HFFc6 (cell line): ENCODE data around the gene ASTN2. TPM values are rescaled to one million over a fixed set of nuclear protein-coding genes. Genes with fewer than 3 reads are reported as not detected.

ENCODE experiments used
- DNase-seq: peaks from one replicate; pipeline ENCODE4 v3.0.0-alpha.2; 2018
- H3K27ac Mint-ChIP-seq: 2 replicates; pipeline ENCODE4 v1.8.0; 2020; ENCODE audit warnings: mild to moderate bottlenecking, mixed read lengths
- H3K27me3 Mint-ChIP-seq: 2 replicates; pipeline ENCODE4 v1.8.0; 2021; ENCODE audit warnings: mild to moderate bottlenecking, moderate library complexity, mixed read lengths; ENCODE audit not compliant: insufficient read depth
- H3K36me3 Mint-ChIP-seq: 2 replicates; pipeline ENCODE4 v1.8.0; 2021; ENCODE audit warnings: low read depth, mixed read lengths
- H3K4me1 Mint-ChIP-seq: 2 replicates; pipeline ENCODE4 v1.8.0; 2020; ENCODE audit warnings: low read depth, mixed read lengths
- H3K4me3 Mint-ChIP-seq: 2 replicates; pipeline ENCODE4 v1.8.0; 2020; ENCODE audit warnings: mild to moderate bottlenecking, moderate library complexity, mixed read lengths
- H3K9me3 Mint-ChIP-seq: 2 replicates; pipeline ENCODE4 v1.8.0; 2020; ENCODE audit warnings: mild to moderate bottlenecking, mixed read lengths
- total RNA-seq, 6 experiments: library from RNA; stranded (reverse); fragmentation: NEBNext Ultra II Directional; extraction: Animal tissue kit (Norgen Biotek cat#: 25700); gene quantifications; 2 replicates in 1 of 6; 3 replicates in 5 of 6; pipeline ENCODE4 v1.2.3, GENCODE V29; 2021
- TF ChIP-seq, protein P1 (sequence below): fragments of 200-600 bp; sonication (generic); IDR thresholded peaks from 2 replicates; pipeline ENCODE4 v1.5.0; 2021; ENCODE audit warnings: antibody characterized with exemption, mild to moderate bottlenecking

The ASTN2 gene
- total RNA-seq, 6 experiments from 2014 or later, result 7.3 to 9.7 (median 8.3) TPM

DNA sequence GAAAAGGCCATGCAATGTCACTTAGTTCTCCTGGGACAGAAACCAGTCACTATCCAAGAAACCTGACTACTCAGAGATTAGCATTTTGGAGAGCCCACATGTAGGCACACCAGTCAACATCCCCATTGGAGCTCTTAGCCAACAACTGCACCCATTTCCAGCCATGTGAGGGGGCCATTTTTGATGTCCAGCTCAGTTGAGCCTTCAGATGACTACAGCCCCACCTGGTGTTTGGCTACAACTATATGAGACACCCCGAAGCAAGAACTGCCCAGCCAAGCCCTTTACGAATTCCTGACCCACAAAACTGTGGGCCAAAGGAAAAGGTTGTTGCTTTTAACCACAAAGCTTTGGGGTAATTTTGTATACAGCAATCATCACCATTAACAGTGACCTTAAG lies 300.1 kb downstream of the ASTN2 start:
- Mint-ChIP-seq H3K27ac (no peak overlapping the region), H3K4me3 (no peak overlapping the region), H3K27me3 (no peaks in the 10 kb centered on the region; the same call in none of the 2 replicates), H3K36me3 (no peaks in the 10 kb centered on the region), H3K9me3 (peaks cover 16% of the 10 kb centered on the region), H3K4me1 (no peaks in the 10 kb centered on the region)
- no peak for DNase-seq
- TF ChIP-seq, protein P1, sequence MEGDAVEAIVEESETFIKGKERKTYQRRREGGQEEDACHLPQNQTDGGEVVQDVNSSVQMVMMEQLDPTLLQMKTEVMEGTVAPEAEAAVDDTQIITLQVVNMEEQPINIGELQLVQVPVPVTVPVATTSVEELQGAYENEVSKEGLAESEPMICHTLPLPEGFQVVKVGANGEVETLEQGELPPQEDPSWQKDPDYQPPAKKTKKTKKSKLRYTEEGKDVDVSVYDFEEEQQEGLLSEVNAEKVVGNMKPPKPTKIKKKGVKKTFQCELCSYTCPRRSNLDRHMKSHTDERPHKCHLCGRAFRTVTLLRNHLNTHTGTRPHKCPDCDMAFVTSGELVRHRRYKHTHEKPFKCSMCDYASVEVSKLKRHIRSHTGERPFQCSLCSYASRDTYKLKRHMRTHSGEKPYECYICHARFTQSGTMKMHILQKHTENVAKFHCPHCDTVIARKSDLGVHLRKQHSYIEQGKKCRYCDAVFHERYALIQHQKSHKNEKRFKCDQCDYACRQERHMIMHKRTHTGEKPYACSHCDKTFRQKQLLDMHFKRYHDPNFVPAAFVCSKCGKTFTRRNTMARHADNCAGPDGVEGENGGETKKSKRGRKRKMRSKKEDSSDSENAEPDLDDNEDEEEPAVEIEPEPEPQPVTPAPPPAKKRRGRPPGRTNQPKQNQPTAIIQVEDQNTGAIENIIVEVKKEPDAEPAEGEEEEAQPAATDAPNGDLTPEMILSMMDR, result no peak

DNA sequence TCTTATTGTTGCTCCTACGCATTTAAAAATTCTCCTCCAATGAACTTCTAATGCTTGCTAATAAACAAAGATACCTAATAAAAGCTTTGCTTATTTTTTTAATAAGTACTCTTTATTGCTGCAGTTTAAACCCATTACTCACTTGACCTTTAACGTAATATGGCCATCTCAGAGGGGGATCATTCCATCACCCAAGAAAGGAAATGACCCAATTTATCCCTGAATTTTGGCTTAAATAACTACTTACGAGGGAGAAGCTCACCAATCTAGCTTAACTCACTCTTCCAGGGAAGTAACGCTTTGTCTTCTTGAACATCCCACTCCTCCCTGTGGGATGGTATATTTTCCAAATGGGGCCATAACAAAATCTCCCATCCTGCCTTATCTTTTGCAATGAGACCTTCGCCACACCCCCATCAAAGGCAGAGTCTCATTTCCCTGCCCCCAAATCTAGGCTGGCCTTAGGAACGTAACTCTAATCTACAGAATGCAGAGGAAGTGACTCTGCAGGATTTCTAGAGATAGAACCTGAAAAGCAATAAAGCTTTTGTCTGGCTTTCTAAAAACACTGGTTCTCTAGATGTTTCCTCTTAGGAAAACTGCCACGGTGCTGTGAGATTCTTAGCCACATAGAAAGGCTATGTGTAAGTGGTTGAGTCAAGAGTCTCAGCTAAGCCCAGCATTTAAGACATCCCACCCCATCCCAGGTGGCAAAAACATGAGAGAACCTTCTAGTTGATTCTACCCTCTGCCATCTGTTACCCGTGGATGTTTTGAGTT lies 310.0 kb downstream of the ASTN2 start:
- H3K36me3 Mint-ChIP-seq, result no peaks in the 10 kb centered on the region
- no peak for DNase-seq
- H3K4me1 Mint-ChIP-seq, result no peaks in the 10 kb centered on the region
- TF ChIP-seq, protein P1, result no peak
- peaks cover 32% of the 10 kb centered on the region for H3K9me3 Mint-ChIP-seq
- no peak overlapping the region for H3K4me3 Mint-ChIP-seq
- H3K27ac Mint-ChIP-seq, result no peak overlapping the region
- H3K27me3 Mint-ChIP-seq, result no peaks in the 10 kb centered on the region

DNA sequence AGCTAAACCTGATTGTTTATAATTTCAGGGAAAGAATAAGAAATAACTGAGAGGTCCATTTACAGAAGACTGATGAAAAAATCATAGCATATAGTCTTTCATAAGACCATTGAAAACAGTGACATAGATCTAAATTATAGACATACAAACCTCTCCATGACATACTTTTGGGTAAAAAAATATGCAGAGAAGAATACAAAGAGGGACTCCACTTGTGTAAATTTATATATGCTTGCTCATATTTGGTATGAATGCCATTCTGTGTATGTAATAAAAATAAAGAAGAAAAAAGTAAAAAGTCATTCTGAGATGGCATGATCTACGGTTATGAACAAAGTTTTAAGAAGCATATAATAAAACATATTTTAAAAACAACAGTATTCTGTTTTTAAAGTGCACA lies 310.7 kb downstream of the ASTN2 start:
- no peak overlapping the region for H3K4me3 Mint-ChIP-seq
- H3K27me3 Mint-ChIP-seq, result no peaks in the 10 kb centered on the region
- no peak overlapping the region for H3K27ac Mint-ChIP-seq
- peaks cover 35% of the 10 kb centered on the region for H3K9me3 Mint-ChIP-seq
- no peaks in the 10 kb centered on the region for H3K4me1 Mint-ChIP-seq
- TF ChIP-seq, protein P1, result no peak
- no peaks in the 10 kb centered on the region for H3K36me3 Mint-ChIP-seq
- no peak for DNase-seq

DNA sequence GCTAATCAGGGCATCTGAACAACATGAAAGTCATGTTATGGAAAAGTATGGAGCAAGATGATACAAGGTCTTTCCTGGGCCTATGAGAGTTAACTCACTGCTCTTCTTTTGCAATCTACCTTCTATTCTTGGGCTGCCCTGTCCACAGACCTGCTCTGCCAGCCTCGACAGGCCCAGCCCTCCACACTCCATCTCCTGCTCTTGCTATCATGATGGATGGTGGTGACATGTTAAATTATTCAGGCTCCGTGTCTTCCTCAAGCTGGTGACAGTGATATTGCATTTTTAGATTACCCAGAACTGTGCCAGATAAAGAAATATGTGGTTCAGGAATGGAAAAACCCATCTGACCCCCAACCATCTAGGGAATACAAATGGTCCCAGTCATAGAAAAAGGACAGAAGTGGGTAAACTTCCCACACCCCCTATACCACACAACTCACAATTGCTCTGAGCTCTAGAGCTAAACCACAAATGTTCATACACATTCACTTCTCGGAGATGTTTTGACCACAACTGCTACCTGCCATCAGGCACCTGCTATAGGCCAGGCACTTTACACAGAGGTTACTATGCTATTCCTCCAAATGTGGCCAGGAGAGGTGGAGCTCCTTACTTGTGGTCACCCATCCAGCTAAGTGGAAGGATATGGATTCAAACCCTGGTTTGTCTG lies 311.3 kb downstream of the ASTN2 start:
- no peak overlapping the region for H3K4me3 Mint-ChIP-seq
- H3K36me3 Mint-ChIP-seq, result no peaks in the 10 kb centered on the region
- no peaks in the 10 kb centered on the region for H3K27me3 Mint-ChIP-seq
- DNase-seq, result no peak
- H3K27ac Mint-ChIP-seq, result no peak overlapping the region
- no peaks in the 10 kb centered on the region for H3K4me1 Mint-ChIP-seq
- H3K9me3 Mint-ChIP-seq, result peaks cover 36% of the 10 kb centered on the region
- TF ChIP-seq, protein P1, result no peak

DNA sequence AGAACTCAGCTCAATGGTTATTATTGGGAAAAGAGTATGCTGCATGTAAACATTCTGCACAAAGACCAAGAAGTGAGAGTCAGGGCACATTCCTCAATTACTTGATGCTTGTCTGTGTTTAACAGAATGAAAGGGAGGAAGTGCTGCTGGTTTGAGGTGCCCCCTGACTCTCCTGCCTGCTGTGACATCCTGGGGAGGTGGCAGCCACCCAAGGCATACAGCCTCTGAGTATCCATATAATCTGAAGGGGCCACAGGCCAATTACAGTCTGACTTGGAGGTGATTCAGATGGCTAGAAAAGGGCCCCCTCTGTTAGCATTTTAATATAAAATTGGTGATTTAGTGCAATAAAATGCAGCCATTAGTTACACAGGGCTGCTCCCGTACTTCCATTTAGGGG lies 313.8 kb downstream of the ASTN2 start:
- no peak for DNase-seq
- TF ChIP-seq, protein P1, result no peak
- Mint-ChIP-seq H3K4me3 (no peak overlapping the region), H3K27me3 (no peaks in the 10 kb centered on the region; the same call in 1 of the 2 replicates), H3K4me1 (no peaks in the 10 kb centered on the region), H3K9me3 (peaks cover 41% of the 10 kb centered on the region), H3K27ac (no peak overlapping the region), H3K36me3 (no peaks in the 10 kb centered on the region)
